ENCODE data around the gene SEBOX.

Gene SEBOX

GRCh38 chr17:28368915-28369683 lies 4.1 kb upstream of the SEBOX start:
- H3K4me1 ChIP-seq (ENCODE audit: control insufficient read depth, low read length): peaks cover 19% of the 10 kb centered on the region
- no peak for TF ChIP-seq CTCF (IDR thresholded peaks at IDR 0.05; ENCODE audit: low read depth, low read length, poor library complexity, severe bottlenecking)
- no peak for TF ChIP-seq EZH2phosphoT487 (IDR thresholded peaks at IDR 0.05; ENCODE audit: borderline replicate concordance, low read length)
- no peaks in the 10 kb centered on the region for H3K9me2 ChIP-seq (replicated peaks; ENCODE audit: control insufficient read depth, low read length)
- no peaks in the 10 kb centered on the region for H4K20me1 ChIP-seq (ENCODE audit: control insufficient read depth, insufficient read depth, low read depth, low read length)
- H3K27me3 ChIP-seq (ENCODE audit: control insufficient read depth, low read length): no peaks in the 10 kb centered on the region
- H3K4me2 ChIP-seq (ENCODE audit: low read length): no peak overlapping the region
- no peak overlapping the region for H3K27ac ChIP-seq (ENCODE audit: low read depth, low read length)
- no peaks in the 10 kb centered on the region; the same call in 1 of the 2 replicates for H3K36me3 ChIP-seq (ENCODE audit: control insufficient read depth, low read length)
- H3K9me3 ChIP-seq (ENCODE audit: control insufficient read depth, insufficient read depth, low read length): no peaks in the 10 kb centered on the region
- peaks cover 9% of the 10 kb centered on the region for H3F3A ChIP-seq (ENCODE audit: control insufficient read depth, insufficient read depth)
- peaks cover 15% of the 10 kb centered on the region for H3K79me2 ChIP-seq (ENCODE audit: control insufficient read depth, low read length)
- H3K4me3 ChIP-seq (ENCODE audit: low read length): no peak overlapping the region

DNA sequence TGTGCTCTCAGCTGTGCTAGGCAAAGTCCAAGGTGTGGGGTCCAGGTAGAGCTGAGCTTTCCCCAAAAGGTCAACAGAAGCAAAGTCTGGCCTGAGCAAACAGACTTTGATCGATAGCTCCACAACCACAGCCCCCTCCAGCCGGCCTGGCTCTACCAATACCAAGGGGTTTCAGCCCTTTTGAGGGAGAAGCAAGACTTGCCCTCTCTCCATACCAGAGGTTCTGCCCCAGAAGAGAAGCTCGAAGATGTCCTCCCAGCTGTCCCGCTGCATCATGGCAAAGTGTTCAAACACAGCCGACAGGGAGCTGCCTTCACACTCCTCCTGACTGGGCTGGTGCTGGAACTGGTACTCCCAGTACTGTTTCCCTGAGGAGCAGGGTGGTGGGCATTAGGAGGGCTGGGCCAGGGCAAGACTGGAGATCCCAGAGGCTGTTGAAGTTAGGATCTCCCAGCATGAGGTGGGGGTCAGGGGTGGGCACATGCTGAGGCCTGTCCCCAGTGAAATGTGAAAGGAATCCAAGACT lies 3.4 kb upstream of the SEBOX start:
- TF ChIP-seq EZH2phosphoT487 (IDR thresholded peaks at IDR 0.05; ENCODE audit: borderline replicate concordance, low read length) (no peak), CTCF (IDR thresholded peaks at IDR 0.05; ENCODE audit: low read depth, low read length, poor library complexity, severe bottlenecking) (no peak)
- Histone ChIP-seq H3F3A (ENCODE audit: control insufficient read depth, insufficient read depth) (peaks cover 9% of the 10 kb centered on the region), H3K9me2 (replicated peaks; ENCODE audit: control insufficient read depth, low read length) (no peaks in the 10 kb centered on the region), H3K79me2 (ENCODE audit: control insufficient read depth, low read length) (peaks cover 12% of the 10 kb centered on the region), H3K27me3 (ENCODE audit: control insufficient read depth, low read length) (no peaks in the 10 kb centered on the region), H3K4me2 (ENCODE audit: low read length) (no peak overlapping the region), H3K4me1 (ENCODE audit: control insufficient read depth, low read length) (peaks cover 18% of the 10 kb centered on the region), H3K27ac (ENCODE audit: low read depth, low read length) (no peak overlapping the region), H3K4me3 (ENCODE audit: low read length) (no peak overlapping the region), H4K20me1 (ENCODE audit: control insufficient read depth, insufficient read depth, low read depth, low read length) (no peaks in the 10 kb centered on the region), H3K9me3 (ENCODE audit: control insufficient read depth, insufficient read depth, low read length) (no peaks in the 10 kb centered on the region), H3K36me3 (ENCODE audit: control insufficient read depth, low read length) (peaks cover 2% of the 10 kb centered on the region; the same call in 1 of the 2 replicates)

- Histone ChIP-seq H3K9me3 (ENCODE audit: control insufficient read depth, insufficient read depth, low read length) (no peaks in the 10 kb centered on the region), H3F3A (ENCODE audit: control insufficient read depth, insufficient read depth) (peaks cover 9% of the 10 kb centered on the region), H3K36me3 (ENCODE audit: control insufficient read depth, low read length) (peaks cover 7% of the 10 kb centered on the region; the same call in 1 of the 2 replicates), H3K79me2 (ENCODE audit: control insufficient read depth, low read length) (peaks cover 6% of the 10 kb centered on the region), H3K4me2 (ENCODE audit: low read length) (no peak overlapping the region), H4K20me1 (ENCODE audit: control insufficient read depth, insufficient read depth, low read depth, low read length) (no peaks in the 10 kb centered on the region), H3K4me1 (ENCODE audit: control insufficient read depth, low read length) (peaks cover 12% of the 10 kb centered on the region), H3K9me2 (replicated peaks; ENCODE audit: control insufficient read depth, low read length) (no peaks in the 10 kb centered on the region), H3K27ac (ENCODE audit: low read depth, low read length) (no peak overlapping the region), H3K4me3 (ENCODE audit: low read length) (no peak overlapping the region), H3K27me3 (ENCODE audit: control insufficient read depth, low read length) (no peaks in the 10 kb centered on the region)
- no peak for TF ChIP-seq EZH2phosphoT487 (IDR thresholded peaks at IDR 0.05; ENCODE audit: borderline replicate concordance, low read length)
- no peak for TF ChIP-seq CTCF (IDR thresholded peaks at IDR 0.05; ENCODE audit: low read depth, low read length, poor library complexity, severe bottlenecking)
Measured at GRCh38 chr17:28367641-28368305, 2.8 kb upstream of the SEBOX start.

Data from DOHH2 (cell line).